GM21619 (cell line): Measurements from ENCODE around the gene SLC15A5.

Experiments used
- ATAC-seq: cut with Tn5 transposase; IDR thresholded peaks from one replicate; pipeline ENCODE4 v1.9.1; 2021; ENCODE audit not compliant: unreplicated experiment

SLC15A5 gene

GRCh38 chr12:16277585-16277984 is at the start of gene SLC15A5:
SLC15A5 (minus strand) TSS chr12:16277685; CDS start chr12:16277685, 0 bp downstream.
- no peak for ATAC-seq

GRCh38 chr12:16325426-16325825 is 47.9 kb upstream of the SLC15A5 start:
- no peak for ATAC-seq

GRCh38 chr12:16324772-16325171 is 47.3 kb upstream of the SLC15A5 start:
- no peak for ATAC-seq

GRCh38 chr12:16324272-16324671 is 46.8 kb upstream of the SLC15A5 start:
- ATAC-seq, result no peak

- no peak for ATAC-seq
Measured at GRCh38 chr12:16323638-16324037, 46.2 kb upstream of the SLC15A5 start.

GRCh38 chr12:16323010-16323409 is 45.5 kb upstream of the SLC15A5 start:
- ATAC-seq, result no peak

- no peak for ATAC-seq
Measured at GRCh38 chr12:16310934-16311333, 33.4 kb upstream of the SLC15A5 start.

- no peak for ATAC-seq
Measured at GRCh38 chr12:16307856-16308475, 30.5 kb upstream of the SLC15A5 start.

- ATAC-seq, result no peak
Measured at GRCh38 chr12:16303939-16304338, 26.5 kb upstream of the SLC15A5 start.

GRCh38 chr12:16300736-16301135 is 23.3 kb upstream of the SLC15A5 start:
- ATAC-seq, result no peak

GRCh38 chr12:16300122-16300521 is 22.6 kb upstream of the SLC15A5 start:
- no peak for ATAC-seq

GRCh38 chr12:16299403-16299802 is 21.9 kb upstream of the SLC15A5 start:
- ATAC-seq, result no peak

GRCh38 chr12:16297521-16297920 is 20.0 kb upstream of the SLC15A5 start:
- ATAC-seq, result no peak

GRCh38 chr12:16294376-16294956 is 17.0 kb upstream of the SLC15A5 start:
- ATAC-seq, result no peak

- no peak for ATAC-seq
Measured at GRCh38 chr12:16291032-16291431, 13.5 kb upstream of the SLC15A5 start.

- no peak for ATAC-seq
Measured at GRCh38 chr12:16285586-16285985, 8.1 kb upstream of the SLC15A5 start.

GRCh38 chr12:16282978-16283377 is 5.5 kb upstream of the SLC15A5 start:
- ATAC-seq, result no peak

GRCh38 chr12:16282081-16282480 is 4.6 kb upstream of the SLC15A5 start:
- ATAC-seq, result no peak

GRCh38 chr12:16281157-16281556 is 3.7 kb upstream of the SLC15A5 start:
- ATAC-seq, result no peak

- no peak for ATAC-seq
Measured at GRCh38 chr12:16272222-16272621, 5.3 kb downstream of the SLC15A5 start.

- no peak for ATAC-seq
Measured at GRCh38 chr12:16271062-16271461, 6.4 kb downstream of the SLC15A5 start.

- no peak for ATAC-seq
Measured at GRCh38 chr12:16269946-16270345, 7.5 kb downstream of the SLC15A5 start.

GRCh38 chr12:16266085-16266484 is 11.4 kb downstream of the SLC15A5 start:
- ATAC-seq, result no peak
